GM12801 (cell line): ENCODE measurements around the gene HDAC4.

Experiments used
- CTCF ChIP-seq: IDR thresholded peaks from one replicate; pipeline ENCODE4 v1.5.1; 2011; ENCODE audit warnings: control low read depth; ENCODE audit not compliant: insufficient read length; ENCODE audit errors: extremely low read depth

Gene HDAC4

DNA sequence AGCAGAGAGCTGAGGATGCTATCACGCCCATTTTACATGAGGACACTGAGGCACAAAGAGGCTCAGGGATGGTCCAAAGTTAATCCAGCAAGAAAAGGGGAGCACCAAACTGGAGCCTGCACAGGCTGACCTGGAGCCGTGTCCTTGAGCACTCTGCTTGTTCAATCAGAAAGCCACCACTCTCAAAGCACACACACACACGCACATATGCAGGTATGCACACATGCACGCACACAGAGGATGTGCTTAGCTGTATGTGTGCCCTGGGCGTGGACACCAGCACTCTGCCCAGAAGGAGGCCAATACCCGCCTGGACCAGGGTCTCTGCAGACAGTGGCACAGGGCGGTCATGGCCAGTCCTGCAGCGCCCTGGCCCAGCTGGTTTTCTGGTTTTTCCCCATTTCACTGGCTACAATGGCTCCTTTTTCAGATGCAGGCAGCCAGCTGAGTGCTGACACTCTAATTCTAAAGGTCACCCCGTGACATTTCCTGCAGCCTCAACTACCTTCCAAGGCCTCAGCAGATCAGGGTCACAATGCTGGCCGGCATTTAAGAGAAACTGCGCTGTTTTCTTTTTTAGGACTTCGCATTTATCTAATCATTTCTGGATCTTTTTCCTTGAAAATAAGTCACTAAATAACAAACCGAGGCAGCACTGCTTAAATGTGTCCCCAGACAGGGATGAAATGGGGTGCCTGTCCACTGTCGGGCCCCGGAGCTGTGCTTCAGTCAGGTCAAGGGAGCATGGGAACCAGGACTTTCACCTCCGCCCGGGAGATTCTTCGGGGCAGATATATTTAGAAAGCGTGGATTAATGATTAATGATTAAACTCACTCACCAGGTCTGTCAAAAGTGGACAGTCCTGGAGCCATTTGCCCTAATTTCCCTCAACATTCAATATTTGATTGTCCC lies 104.5 kb downstream of the HDAC4 start:
- no peak for TF ChIP-seq CTCF

- TF ChIP-seq CTCF = no peak
Measured at GRCh38 chr2:239295377-239296019, 105.3 kb downstream of the HDAC4 start.

DNA sequence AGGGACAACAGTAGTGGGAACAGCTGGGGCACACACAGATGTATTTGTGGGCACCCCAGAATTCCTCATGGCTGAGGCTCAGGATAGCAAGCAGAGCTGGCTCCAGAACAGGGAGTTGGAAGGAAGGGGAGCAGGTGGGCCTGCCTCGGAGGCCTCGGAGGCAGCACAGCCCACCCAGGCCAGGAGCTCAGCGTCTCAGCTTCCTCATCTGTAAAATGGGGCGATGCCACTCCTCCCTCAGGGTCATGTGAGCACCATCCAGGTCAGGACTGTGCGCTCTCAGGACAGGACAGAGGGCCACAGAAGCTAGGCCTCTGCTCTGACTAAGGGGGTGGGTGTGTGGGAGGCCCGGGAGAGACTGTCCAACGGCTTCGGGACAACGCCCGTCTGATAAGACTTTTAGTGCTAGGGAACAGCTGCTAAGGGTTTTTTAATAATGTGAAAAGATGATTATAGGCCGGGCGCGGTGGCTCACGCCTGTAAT lies 106.2 kb downstream of the HDAC4 start:
- no peak for TF ChIP-seq CTCF

- TF ChIP-seq CTCF = no peak
Measured at GRCh38 chr2:239293775-239294430, 106.9 kb downstream of the HDAC4 start.

GRCh38 chr2:239292959-239293774 lies 107.7 kb downstream of the HDAC4 start:
- TF ChIP-seq CTCF = no peak

- TF ChIP-seq CTCF = no peak
Measured at GRCh38 chr2:239292531-239292930, 108.3 kb downstream of the HDAC4 start.
